Lower leg skin (tissue), 4 donors: ENCODE data around the gene ENC1. TPM values are rescaled to one million over a fixed set of nuclear protein-coding genes. Genes with fewer than 3 reads are reported as not detected.

Experiments used
- DNase-seq, 2 donors: peaks; one replicate each; pipeline ENCODE4 v3.0.0-alpha.2; 2019; ENCODE audit warnings: low spot score in 2 of 2
- H3K4me3 ChIP-seq: fragments of 200-600 bp; sonication (generic); 2 replicates; pipeline ENCODE4 v1.5.1; 2017; ENCODE audit warnings: mild to moderate bottlenecking, low read depth; ENCODE audit not compliant: poor library complexity, severe bottlenecking
- CTCF ChIP-seq, 3 donors: fragments of 450-650 bp; IDR thresholded peaks; one replicate each; pipeline ENCODE4 v1.5.1; 2016; ENCODE audit warnings: antibody characterized with exemption in 3 of 3, mild to moderate bottlenecking in 3 of 3, moderate library complexity in 2 of 3
- POLR2A ChIP-seq, 2 donors: fragments of 450-650 bp; IDR thresholded peaks; one replicate each; pipeline ENCODE4 v1.6.1; 2016 to 2017; ENCODE audit warnings: antibody characterized with exemption in 2 of 2, mild to moderate bottlenecking in 1 of 2, moderate library complexity in 1 of 2
- WGBS, 2 donors: methylation state at CpG; one replicate each; pipeline ENCODE4 v1.1.5; 2018; 5-methylcytosine and 5-hydroxymethylcytosine counted together
- intact Hi-C: fragments of 100-400 bp; cut with DNase I; formaldehyde crosslinking; loops from one replicate; pipeline ENCODE4 v1.15.0; 2023; ENCODE audit warnings: low total_unique reads
- total RNA-seq, 4 donors: library from RNA; depleted of rRNA; stranded (reverse); fragments of >200 nt; gene quantifications; one replicate each; pipeline ENCODE4 v1.1.0, GENCODE V29; 2016

Gene ENC1, protein sequence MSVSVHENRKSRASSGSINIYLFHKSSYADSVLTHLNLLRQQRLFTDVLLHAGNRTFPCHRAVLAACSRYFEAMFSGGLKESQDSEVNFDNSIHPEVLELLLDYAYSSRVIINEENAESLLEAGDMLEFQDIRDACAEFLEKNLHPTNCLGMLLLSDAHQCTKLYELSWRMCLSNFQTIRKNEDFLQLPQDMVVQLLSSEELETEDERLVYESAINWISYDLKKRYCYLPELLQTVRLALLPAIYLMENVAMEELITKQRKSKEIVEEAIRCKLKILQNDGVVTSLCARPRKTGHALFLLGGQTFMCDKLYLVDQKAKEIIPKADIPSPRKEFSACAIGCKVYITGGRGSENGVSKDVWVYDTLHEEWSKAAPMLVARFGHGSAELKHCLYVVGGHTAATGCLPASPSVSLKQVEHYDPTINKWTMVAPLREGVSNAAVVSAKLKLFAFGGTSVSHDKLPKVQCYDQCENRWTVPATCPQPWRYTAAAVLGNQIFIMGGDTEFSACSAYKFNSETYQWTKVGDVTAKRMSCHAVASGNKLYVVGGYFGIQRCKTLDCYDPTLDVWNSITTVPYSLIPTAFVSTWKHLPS
- total RNA-seq: 10 to 100 TPM; 10.5 to 14.1 (median 13.1) TPM

DNA sequence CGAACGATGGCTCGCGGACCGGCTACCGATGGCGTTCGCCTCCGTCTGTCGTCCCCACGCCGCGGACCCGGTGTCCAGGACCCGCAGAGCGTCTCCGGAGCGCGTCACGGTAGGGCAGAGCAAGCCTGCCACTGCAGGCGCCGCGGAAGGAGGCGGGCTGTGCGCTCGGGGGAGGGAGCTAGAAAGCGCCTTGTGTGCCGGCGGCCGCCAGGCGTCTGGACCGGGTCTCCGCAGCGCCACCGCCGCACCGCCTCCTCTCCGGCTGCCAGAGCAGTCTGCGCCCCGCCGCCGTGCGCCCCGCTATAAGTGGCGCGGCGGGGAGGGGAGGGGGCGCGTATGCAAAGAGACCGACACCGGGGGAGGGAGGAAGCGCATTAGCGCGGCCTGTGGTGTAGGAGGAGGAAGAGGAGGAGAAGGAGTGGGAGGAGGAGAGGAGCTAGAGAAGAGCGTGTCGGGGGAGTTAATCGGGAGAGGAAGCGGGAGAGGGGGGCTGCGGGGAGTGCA lies at the start of gene ENC1:
TSS of gene ENC1 (minus strand) at position 279 of the 504 bp plus-strand sequence. CDS start 4,243 bp downstream, outside the sequence.
- peak; percentile 59 to 95 for DNase-seq
- 0 to 1% methylated on average over 30 to 38 of the region's 59 CpGs for WGBS, 2 donors
- intact Hi-C loops: loop anchor here (5.0 kb wide), 1 partner anchor 738 kb away; no protein-coding TSS in a partner anchor
- peak in 1 of 3 donors; percentile 56 for TF ChIP-seq CTCF (IDR thresholded peaks at IDR 0.05)
- no peak for TF ChIP-seq POLR2A (IDR thresholded peaks at IDR 0.05)
- H3K4me3 ChIP-seq: peak within 1 kb of the TSS; percentile 60

DNA sequence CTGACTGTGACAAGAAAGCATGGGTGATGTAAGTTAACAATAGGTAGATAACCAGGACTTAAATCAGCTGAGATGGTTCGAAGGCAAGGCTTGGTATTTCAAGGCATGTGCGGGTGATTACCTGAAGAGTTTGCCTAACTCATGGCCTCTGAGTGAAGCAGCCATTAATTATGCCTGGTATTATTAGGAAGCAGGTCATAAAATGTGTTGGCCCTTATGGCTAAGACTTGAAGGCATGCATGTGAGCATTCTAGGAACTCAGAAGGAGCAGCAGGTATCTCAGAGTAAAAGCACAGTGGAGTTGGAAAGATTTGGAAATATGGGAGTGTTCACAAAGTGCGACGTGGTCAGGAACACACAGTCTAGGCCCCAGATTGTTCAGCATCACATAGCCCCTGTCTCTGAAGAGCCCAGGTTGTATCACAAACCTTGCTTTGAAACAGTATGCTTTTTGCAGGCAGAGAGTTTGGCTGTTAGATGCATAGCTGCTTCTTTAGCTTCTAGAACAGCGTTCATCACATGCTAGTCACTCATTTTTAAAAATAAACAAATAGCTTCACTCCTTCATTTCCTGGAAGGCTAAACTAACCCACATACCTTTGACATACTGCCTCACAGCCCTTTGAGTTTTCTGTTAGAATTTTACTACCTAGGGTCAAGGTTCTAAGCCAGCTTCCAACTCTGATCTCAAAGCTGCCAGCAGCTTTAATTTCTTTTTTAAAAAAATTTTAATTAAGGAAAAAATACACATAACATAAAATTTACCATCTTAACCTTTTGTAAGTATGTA lies 46.6 kb upstream of the ENC1 start:
- no peak for DNase-seq
- TF ChIP-seq POLR2A (IDR thresholded peaks at IDR 0.05) (no peak), CTCF (IDR thresholded peaks at IDR 0.05) (no peak)
- intact Hi-C loops: no loop called here
- H3K4me3 ChIP-seq: no peak overlapping the region
- 82 to 84% methylated on average over 5 of the region's 5 CpGs for whole genome bisulfite sequencing, 2 donors

DNA sequence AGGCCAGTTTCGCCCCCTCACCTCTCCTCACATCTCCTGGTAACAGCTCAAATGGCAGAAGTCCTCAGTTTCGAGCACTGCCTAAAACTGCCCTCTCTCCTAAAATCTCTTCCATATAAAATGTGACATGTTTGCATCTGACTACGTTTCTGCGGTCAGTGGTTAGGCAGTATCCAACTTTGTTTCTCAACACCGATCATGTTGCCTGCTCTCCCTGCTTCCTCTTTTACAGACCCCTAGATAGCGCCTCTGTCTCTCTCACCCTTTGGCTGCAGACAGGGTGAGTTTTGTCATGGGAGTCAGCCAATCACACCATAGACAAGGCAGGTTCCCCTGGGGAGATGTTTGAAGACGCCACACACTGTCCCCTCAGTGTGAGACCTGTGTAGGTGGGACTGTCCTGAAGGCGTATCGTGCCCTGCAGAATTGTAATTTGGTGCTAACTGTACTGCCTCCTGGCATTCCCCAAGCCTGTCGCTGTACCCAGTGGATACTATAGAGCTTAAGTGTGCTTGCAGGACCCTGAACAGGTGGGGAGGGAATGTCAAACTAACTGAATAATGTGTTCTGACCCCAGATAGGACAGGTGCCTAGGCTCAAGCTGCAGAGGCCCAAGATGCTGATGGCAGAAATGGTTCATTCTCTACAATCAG lies 45.6 kb upstream of the ENC1 start:
- WGBS, 2 donors: 50 to 63% methylated on average over 10 of the region's 10 CpGs
- H3K4me3 ChIP-seq: no peak overlapping the region
- no peak for DNase-seq
- TF ChIP-seq CTCF (IDR thresholded peaks at IDR 0.05): no peak
- TF ChIP-seq POLR2A (IDR thresholded peaks at IDR 0.05): no peak
- intact Hi-C loops: no loop called here

GRCh38 chr5:74684900-74685851 lies 44.6 kb upstream of the ENC1 start, which contains the start of gene HEXB:
HEXB (plus strand) TSS chr5:74685233; CDS start chr5:74685261, 28 bp downstream.
- intact Hi-C loops: no loop called here
- peak; percentile 88 to 98 for DNase-seq
- TF ChIP-seq CTCF (IDR thresholded peaks at IDR 0.05) (no peak), POLR2A (IDR thresholded peaks at IDR 0.05) (peak in 1 of 2 donors; percentile 32)
- 5 to 9% methylated on average over 41 to 66 of the region's 78 CpGs for WGBS, 2 donors
- peak within 1 kb of the TSS; percentile 86 for H3K4me3 ChIP-seq
